ENCODE results near the gene GIPC3. TPM values are rescaled to one million over a fixed set of nuclear protein-coding genes. Genes with fewer than 3 reads are reported as not detected.

GIPC3 gene, protein sequence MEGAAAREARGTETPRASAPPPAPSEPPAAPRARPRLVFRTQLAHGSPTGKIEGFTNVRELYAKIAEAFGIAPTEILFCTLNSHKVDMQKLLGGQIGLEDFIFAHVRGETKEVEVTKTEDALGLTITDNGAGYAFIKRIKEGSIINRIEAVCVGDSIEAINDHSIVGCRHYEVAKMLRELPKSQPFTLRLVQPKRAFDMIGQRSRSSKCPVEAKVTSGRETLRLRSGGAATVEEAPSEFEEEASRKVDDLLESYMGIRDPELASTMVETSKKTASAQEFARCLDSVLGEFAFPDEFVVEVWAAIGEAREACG
- total RNA-seq (2022; extraction: Qiagen RNA extraction; ENCODE audit: low read depth), result 0.16 to 0.27 TPM (median 0.19 TPM) in 5 replicates

DNA sequence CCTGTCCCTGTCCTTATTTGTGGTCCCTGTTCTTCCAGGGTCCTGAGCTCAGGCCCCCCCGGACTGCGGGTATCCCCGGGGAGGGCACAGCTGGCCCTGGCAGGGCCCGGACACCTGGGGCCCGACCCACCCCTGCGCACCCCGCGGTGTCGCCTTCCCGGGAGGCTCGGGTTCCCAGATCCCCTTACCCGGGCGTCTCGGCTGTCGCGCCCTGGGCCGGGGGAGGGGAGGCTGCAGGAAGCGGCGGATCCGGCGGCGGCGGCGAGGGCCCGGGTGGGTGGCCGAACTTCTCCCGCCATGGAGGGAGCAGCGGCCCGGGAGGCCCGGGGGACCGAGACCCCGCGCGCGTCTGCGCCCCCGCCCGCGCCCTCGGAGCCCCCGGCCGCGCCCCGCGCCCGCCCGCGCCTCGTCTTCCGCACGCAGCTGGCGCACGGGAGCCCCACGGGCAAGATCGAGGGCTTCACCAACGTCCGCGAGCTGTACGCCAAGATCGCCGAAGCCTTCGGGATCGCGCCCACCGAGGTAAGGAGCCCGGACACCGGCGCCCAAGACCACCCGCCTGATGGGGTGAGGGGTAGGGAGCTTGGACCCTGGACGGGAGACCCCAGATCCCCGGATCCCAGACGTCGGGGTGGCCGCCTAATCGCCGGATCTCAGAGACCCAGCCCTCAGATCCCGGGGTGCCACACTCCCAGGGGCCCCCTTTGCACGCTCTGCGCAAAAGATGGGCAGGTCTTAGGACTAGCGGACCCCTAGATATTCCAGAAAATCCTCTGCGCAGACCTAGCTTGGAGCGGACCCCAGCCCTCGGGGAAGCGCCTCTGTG is at the start of gene GIPC3:
TSS of gene GIPC3 (plus strand) at position 178 of the 826 bp plus-strand sequence. CDS start at position 298, 120 bp downstream.

GRCh38 chr19:3538965-3539755 is 46.1 kb upstream of the GIPC3 start, which contains the start of gene TEKTIP1:
TSS of gene TEKTIP1 (plus strand) at chr19:3539174. CDS start at chr19:3539178, 4 bp downstream.

DNA sequence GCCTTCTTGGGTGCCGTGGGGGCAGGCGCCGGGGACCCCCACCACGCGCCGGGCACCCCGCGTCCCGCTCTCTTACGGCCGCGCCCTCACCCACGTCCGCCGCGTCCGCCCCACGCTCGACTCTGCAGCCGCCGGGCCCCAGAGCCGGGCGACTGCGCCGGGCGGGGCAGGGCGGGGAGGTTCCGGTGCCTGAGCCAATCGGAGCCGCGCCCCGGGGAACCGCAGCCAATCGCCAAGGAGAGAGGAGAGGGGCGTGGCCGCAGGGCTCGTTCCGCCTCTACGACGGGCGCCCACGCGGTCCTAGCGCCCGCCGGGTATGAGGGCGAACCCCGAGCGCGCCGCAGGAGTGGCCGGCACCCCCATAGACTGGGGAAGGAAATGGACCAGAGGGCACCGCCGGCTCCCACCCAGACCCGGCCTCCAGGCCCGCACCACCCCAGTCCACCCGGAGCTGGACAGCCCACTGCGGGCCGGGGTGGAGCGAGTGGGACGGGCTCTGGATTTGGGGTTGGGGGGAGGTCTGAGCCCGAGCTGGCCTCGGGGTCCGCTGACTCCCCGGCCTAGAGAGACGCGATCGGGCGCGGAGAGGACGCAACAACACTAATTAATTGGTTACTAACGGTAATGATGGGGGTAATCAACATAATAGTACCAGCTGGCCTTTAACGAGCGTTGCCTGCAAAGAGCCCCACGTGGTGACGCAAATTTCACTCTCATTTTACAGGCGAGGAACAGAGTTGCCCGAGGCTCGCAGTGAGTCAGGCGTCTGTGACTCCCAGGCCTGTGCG is 27.6 kb upstream of the GIPC3 start, which contains the start of gene MFSD12:
TSS of gene MFSD12 (minus strand) at position 126 of the 788 bp plus-strand sequence. CDS start 183 bp downstream, outside the sequence.

GRCh38 chr19:3572855-3573161 is 12.5 kb upstream of the GIPC3 start, which contains the start of gene HMG20B:
TSS of gene HMG20B (plus strand) at chr19:3572944. CDS start at chr19:3573310, 366 bp downstream.

GRCh38 chr19:3606690-3607289 is 21.5 kb downstream of the GIPC3 start, which contains the start of gene TBXA2R:
TSS of gene TBXA2R (minus strand) at chr19:3606875. CDS start at chr19:3600634, 6,241 bp downstream.

DNA sequence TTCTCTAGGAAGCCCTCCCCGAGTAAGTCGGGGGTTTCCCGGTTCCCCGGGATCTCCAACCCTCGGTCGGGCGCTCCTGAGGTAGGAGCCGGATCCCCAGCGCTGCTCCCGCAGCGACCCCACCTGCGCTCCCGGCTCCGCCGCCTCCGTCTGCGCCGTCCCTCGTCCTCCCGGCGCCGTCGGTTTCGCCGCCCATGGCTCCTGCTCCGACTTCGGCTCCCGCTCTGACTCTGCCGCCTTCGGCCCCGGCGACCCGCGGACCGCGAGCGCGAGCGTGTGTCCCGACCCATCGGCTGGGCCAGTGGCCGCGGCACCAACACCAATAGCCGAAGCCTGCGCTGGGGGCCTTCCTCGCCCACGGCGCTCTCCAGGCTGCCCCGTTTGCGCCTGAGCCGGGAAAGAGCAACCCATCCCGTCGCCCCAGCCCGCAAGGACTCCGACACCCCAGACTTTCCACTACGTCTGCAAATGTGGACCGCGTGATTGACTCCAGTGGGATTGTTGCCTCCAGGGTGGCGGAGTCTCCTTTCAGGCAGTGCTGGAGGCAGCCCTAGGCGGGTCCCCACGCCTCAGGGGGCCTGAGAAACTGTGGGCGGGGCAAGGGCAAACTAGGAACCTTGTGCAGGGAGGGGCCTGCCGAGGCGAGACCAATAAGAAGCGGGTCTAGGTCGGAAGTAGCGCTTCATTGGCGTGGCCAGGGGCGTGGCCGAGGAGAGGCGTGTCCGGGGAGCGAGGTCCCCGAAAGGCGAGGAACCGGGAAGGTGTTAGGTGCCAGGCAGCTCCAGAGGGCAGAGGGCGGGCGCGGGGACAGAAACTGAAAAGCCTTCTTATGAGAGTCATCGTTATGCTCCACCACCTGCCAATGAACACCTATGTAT is 41.4 kb downstream of the GIPC3 start, which contains the start of gene CACTIN:
TSS of gene CACTIN (minus strand) at position 318 of the 878 bp plus-strand sequence. CDS start at position 290, 28 bp downstream.

Other genes starting within 250 kb of the GIPC3 start
- 28.0 to 57.6 TPM (median 48.4 TPM) in 5 replicates for gene NFIC, start 218.9 kb upstream of the GIPC3 start, total RNA-seq (2022; extraction: Qiagen RNA extraction; ENCODE audit: low read depth)
- 0.51 to 1.4 TPM (median 1.1 TPM) in 4 of 5 replicates, not detected in the other for gene SMIM24, start 105.0 kb upstream of the GIPC3 start, total RNA-seq (2022; extraction: Qiagen RNA extraction; ENCODE audit: low read depth)
- not detected in 5 replicates for gene SMIM44, start 102.0 kb upstream of the GIPC3 start, total RNA-seq (2022; extraction: Qiagen RNA extraction; ENCODE audit: low read depth)
- 8.5 to 21.0 TPM (median 20.2 TPM) in 5 replicates for gene DOHH, start 84.8 kb upstream of the GIPC3 start, total RNA-seq (2022; extraction: Qiagen RNA extraction; ENCODE audit: low read depth)
- 18.3 to 38.1 TPM (median 33.8 TPM) in 5 replicates for gene FZR1, start 79.2 kb upstream of the GIPC3 start, total RNA-seq (2022; extraction: Qiagen RNA extraction; ENCODE audit: low read depth)
- gene TEKTIP1, start 46.3 kb upstream of the GIPC3 start, total RNA-seq (2022; extraction: Qiagen RNA extraction; ENCODE audit: low read depth), result not detected in 5 replicates
- gene MFSD12, start 27.9 kb upstream of the GIPC3 start, total RNA-seq (2022; extraction: Qiagen RNA extraction; ENCODE audit: low read depth), result 90.3 to 170 TPM (median 159 TPM) in 5 replicates
- 38.2 to 67.9 TPM (median 66.7 TPM) in 5 replicates for gene HMG20B, start 12.5 kb upstream of the GIPC3 start, total RNA-seq (2022; extraction: Qiagen RNA extraction; ENCODE audit: low read depth)
- gene TBXA2R, start 21.4 kb downstream of the GIPC3 start, total RNA-seq (2022; extraction: Qiagen RNA extraction; ENCODE audit: low read depth), result 0.74 to 1.3 TPM (median 0.90 TPM) in 5 replicates
- gene CACTIN, start 41.3 kb downstream of the GIPC3 start, total RNA-seq (2022; extraction: Qiagen RNA extraction; ENCODE audit: low read depth), result 10.0 to 23.1 TPM (median 19.1 TPM) in 5 replicates
- 6.0 to 16.0 TPM (median 14.2 TPM) in 5 replicates for gene PIP5K1C, start 115.0 kb downstream of the GIPC3 start, total RNA-seq (2022; extraction: Qiagen RNA extraction; ENCODE audit: low read depth)
- gene TJP3, start 122.9 kb downstream of the GIPC3 start, total RNA-seq (2022; extraction: Qiagen RNA extraction; ENCODE audit: low read depth), result 0.22 to 1.1 TPM (median 0.81 TPM) in 5 replicates
- 5.0 to 13.9 TPM (median 12.6 TPM) in 5 replicates for gene APBA3, start 176.2 kb downstream of the GIPC3 start, total RNA-seq (2022; extraction: Qiagen RNA extraction; ENCODE audit: low read depth)
- gene MRPL54, start 177.2 kb downstream of the GIPC3 start, total RNA-seq (2022; extraction: Qiagen RNA extraction; ENCODE audit: low read depth), result 52.6 to 80.6 TPM (median 66.7 TPM) in 5 replicates
- gene RAX2, start 186.8 kb downstream of the GIPC3 start, total RNA-seq (2022; extraction: Qiagen RNA extraction; ENCODE audit: low read depth), result not detected in 5 replicates
- 0.41 to 2.0 TPM (median 1.0 TPM) in 5 replicates for gene MATK, start 200.9 kb downstream of the GIPC3 start, total RNA-seq (2022; extraction: Qiagen RNA extraction; ENCODE audit: low read depth)